ENCODE data around the gene STMN3.
A peak's percentile ranks its signal among the peaks of the same experiment; 100 is the strongest.

The STMN3 gene

GRCh38 chr20:63657937-63658748 is 4.9 kb upstream of the STMN3 start, which contains the start of gene RTEL1 (continued):
- TF ChIP-seq REPIN1 (tag by site-specific recombination; IDR thresholded peaks at IDR 0.05; ENCODE audit: low read depth) (peak; percentile 96; the same call in 1 of the 2 replicates), ZEB2 (tag by site-specific recombination; IDR thresholded peaks at IDR 0.05) (no peak), YY2 (tag by site-specific recombination; IDR thresholded peaks at IDR 0.05) (peak; percentile 94), ZNF701 (tag by site-specific recombination; IDR thresholded peaks at IDR 0.05) (no peak), ZNF521 (tag by site-specific recombination; IDR thresholded peaks at IDR 0.05) (no peak), ZNF580 (tag by site-specific recombination; IDR thresholded peaks at IDR 0.05) (peak; percentile 95), ZNF626 (tag by site-specific recombination; IDR thresholded peaks at IDR 0.05) (no peak), ZBTB20 (tag by site-specific recombination; IDR thresholded peaks at IDR 0.05) (peak; percentile 99; the same call in 1 of the 2 replicates), ZNF114 (tag by site-specific recombination; IDR thresholded peaks at IDR 0.05) (no peak), ZNF362 (tag by site-specific recombination; IDR thresholded peaks at IDR 0.05) (no peak), KLF8 (tag by site-specific recombination; IDR thresholded peaks at IDR 0.05) (peak; percentile 94), ZNF2 (tag by site-specific recombination; IDR thresholded peaks at IDR 0.05) (peak; percentile 89), ZNF16 (tag by site-specific recombination; IDR thresholded peaks at IDR 0.05; ENCODE audit: low read depth) (no peak; the same call in 1 of the 2 replicates), ZNF621 (tag by site-specific recombination; IDR thresholded peaks at IDR 0.05) (no peak), ZNF148 (tag by site-specific recombination; IDR thresholded peaks at IDR 0.05; ENCODE audit: borderline replicate concordance) (peak; percentile 91; the same call in 1 of the 2 replicates), MEIS1 (CRISPR knock-in tag; IDR thresholded peaks at IDR 0.05; ENCODE audit: borderline replicate concordance) (no peak), ZNF785 (tag by site-specific recombination; IDR thresholded peaks at IDR 0.05) (peak; percentile 87), YY1 (tag by site-specific recombination; IDR thresholded peaks at IDR 0.05) (peak; percentile 92), ZNF76 (tag by site-specific recombination; IDR thresholded peaks at IDR 0.05; ENCODE audit: borderline replicate concordance, low read depth) (peak; percentile 99), ZNF311 (tag by site-specific recombination; IDR thresholded peaks at IDR 0.05; ENCODE audit: borderline replicate concordance) (no peak), ZNF544 (tag by site-specific recombination; IDR thresholded peaks at IDR 0.05) (no peak), ZBTB21 (tag by site-specific recombination; IDR thresholded peaks at IDR 0.05) (peak; percentile 73), IKZF3 (tag by site-specific recombination; IDR thresholded peaks at IDR 0.05) (no peak), ZBTB1 (tag by site-specific recombination; IDR thresholded peaks at IDR 0.05) (peak; percentile 68), ZBTB48 (tag by site-specific recombination; IDR thresholded peaks at IDR 0.05) (peak; percentile 20; the same call in 1 of the 2 replicates)
- TF ChIP-seq, protein P1, sequence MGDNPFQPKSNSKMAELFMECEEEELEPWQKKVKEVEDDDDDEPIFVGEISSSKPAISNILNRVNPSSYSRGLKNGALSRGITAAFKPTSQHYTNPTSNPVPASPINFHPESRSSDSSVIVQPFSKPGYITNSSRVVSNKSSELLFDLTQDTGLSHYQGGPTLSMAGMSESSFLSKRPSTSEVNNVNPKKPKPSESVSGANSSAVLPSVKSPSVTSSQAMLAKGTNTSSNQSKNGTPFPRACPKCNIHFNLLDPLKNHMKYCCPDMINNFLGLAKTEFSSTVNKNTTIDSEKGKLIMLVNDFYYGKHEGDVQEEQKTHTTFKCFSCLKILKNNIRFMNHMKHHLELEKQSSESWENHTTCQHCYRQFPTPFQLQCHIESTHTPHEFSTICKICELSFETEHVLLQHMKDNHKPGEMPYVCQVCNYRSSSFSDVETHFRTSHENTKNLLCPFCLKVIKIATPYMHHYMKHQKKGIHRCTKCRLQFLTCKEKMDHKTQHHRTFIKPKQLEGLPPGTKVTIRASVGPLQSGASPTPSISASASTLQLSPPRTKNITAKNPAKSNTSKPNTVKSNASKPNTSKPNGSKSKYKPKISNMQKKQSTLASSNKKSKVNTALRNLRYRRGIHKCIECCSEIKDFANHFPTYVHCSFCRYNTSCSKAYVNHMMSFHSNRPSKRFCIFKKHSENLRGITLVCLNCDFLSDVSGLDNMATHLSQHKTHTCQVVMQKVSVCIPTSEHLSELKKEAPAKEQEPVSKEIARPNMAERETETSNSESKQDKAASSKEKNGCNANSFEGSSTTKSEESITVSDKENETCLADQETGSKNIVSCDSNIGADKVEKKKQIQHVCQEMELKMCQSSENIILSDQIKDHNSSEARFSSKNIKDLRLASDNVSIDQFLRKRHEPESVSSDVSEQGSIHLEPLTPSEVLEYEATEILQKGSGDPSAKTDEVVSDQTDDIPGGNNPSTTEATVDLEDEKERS (tag by site-specific recombination; IDR thresholded peaks at IDR 0.05) = no peak
- TF ChIP-seq, protein P2, sequence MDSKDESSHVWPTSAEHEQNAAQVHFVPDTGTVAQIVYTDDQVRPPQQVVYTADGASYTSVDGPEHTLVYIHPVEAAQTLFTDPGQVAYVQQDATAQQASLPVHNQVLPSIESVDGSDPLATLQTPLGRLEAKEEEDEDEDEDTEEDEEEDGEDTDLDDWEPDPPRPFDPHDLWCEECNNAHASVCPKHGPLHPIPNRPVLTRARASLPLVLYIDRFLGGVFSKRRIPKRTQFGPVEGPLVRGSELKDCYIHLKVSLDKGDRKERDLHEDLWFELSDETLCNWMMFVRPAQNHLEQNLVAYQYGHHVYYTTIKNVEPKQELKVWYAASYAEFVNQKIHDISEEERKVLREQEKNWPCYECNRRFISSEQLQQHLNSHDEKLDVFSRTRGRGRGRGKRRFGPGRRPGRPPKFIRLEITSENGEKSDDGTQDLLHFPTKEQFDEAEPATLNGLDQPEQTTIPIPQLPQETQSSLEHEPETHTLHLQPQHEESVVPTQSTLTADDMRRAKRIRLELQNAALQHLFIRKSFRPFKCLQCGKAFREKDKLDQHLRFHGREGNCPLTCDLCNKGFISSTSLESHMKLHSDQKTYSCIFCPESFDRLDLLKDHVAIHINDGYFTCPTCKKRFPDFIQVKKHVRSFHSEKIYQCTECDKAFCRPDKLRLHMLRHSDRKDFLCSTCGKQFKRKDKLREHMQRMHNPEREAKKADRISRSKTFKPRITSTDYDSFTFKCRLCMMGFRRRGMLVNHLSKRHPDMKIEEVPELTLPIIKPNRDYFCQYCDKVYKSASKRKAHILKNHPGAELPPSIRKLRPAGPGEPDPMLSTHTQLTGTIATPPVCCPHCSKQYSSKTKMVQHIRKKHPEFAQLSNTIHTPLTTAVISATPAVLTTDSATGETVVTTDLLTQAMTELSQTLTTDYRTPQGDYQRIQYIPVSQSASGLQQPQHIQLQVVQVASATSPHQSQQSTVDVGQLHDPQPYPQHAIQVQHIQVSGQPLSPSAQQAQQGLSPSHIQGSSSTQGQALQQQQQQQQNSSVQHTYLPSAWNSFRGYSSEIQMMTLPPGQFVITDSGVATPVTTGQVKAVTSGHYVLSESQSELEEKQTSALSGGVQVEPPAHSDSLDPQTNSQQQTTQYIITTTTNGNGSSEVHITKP (tag by site-specific recombination; IDR thresholded peaks at IDR 0.05) = peak; percentile 80
- TF ChIP-seq, protein P3, sequence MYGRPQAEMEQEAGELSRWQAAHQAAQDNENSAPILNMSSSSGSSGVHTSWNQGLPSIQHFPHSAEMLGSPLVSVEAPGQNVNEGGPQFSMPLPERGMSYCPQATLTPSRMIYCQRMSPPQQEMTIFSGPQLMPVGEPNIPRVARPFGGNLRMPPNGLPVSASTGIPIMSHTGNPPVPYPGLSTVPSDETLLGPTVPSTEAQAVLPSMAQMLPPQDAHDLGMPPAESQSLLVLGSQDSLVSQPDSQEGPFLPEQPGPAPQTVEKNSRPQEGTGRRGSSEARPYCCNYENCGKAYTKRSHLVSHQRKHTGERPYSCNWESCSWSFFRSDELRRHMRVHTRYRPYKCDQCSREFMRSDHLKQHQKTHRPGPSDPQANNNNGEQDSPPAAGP (tag by site-specific recombination; IDR thresholded peaks at IDR 0.05) = peak; percentile 98

All from HEK293 (cell line).